ENCODE measurements around the gene AGA.

DNA sequence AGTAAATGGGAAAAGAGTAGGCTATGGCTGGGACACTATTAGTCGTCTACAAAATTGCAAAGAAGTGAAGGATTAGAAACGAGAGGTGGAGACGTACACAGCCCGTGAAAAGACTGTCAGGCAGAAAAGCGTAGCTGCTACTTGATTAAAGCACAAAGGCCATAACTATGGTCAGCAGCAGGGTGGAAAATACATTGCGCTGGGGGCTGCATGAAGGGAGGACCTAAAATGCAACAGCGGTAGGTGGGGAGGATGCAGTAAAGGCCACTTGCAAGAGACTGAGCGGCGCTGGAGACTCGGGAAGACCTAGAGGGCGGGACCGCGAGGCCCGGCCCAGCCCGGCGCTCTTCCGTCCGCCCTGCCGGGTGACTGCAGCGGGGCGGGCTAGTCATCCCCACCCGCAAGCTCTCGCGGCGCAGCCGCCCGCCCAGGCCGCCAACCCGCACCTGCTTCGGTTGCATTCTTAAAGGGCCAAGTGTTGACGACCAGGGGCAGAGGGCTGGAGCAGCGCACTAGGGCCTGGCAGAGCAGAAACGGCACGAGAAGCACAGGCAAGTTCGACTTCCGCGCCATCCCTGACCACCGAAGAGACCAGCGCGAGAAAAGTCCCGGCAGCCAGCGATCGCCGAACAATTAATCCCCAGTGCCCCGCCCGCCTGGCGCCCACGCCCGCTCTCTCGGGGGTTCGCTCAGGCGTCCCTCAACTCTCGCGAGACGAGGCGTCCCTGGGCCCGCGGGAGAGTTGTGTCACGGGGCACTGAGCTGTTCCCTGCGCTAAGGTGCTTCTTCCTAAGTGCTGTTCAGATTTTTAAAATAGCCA, at the start of gene AGA:
- TF ChIP-seq CTCF (conservative IDR thresholded peaks at IDR 0.05) (no peak), ZFX (IDR thresholded peaks at IDR 0.05) (peak; percentile 66; the same call in 1 of the 2 replicates)
